ENCODE data around the gene FAM47E. TPM values are rescaled to one million over a fixed set of nuclear protein-coding genes. Genes with fewer than 3 reads are reported as not detected.
"Not testable (repeated sequence)": the region's sequence is repeated elsewhere in the genome, so short reads cannot be mapped to it uniquely, and the experiment has no call there.

The FAM47E gene
- total RNA-seq, 1 experiment from 2014 or later, result 0.30 TPM

DNA sequence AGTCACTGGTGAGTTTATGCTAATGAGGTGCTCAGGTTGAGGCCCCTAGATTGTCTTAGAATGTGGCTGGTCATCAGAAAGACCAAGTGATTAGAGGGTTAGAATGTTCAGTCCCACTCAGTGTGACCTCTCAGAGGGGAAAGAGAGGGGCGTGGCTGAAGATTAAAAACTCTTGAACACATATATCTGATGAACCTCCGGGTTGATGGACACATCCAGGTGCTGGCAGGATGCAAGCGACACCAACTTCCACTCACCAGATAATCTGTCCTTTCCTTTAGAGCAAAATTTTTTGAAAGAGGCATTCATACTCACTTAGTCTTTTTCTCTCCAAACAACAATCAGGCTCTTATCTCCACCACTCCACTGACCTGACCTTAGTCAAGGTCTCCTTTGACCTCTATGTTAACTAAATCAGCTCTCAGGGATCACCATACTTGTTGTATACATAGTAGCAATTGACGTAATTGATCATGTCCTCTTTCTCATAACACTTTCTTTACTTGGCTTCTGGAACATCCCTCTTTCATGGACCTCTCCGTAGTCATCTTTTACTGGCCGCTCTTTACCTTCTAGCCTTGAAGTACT is 14.2 kb downstream of the FAM47E start:
- DNase-seq (ENCODE audit: extremely low read depth, low read depth), result no peak

- no peak for DNase-seq (ENCODE audit: extremely low read depth, low read depth)
Measured at GRCh38 chr4:76266627-76267026, 15.1 kb downstream of the FAM47E start.

DNA sequence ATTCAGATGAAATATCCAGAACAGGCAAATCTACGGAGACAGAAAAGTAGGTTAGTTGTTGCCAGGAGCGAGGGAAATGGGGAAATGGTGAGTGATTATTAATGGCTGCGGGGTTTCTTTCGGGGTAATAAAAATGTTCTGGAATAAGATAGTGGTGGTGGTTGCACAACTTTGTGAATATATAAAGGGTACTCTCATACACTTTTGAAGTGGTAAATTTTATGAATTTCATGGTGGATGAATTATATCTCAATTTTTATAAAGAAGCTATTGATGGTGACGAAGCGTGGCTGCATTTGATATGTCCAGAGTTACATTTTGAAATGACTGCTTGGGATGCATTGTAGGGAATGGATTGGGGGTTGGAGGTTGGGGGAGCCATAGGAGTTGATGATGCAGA is 16.3 kb downstream of the FAM47E start:
- DNase-seq (ENCODE audit: extremely low read depth, low read depth), result no peak

- DNase-seq (ENCODE audit: extremely low read depth, low read depth), result no peak
Measured at GRCh38 chr4:76270244-76271175, 19.0 kb downstream of the FAM47E start.

DNA sequence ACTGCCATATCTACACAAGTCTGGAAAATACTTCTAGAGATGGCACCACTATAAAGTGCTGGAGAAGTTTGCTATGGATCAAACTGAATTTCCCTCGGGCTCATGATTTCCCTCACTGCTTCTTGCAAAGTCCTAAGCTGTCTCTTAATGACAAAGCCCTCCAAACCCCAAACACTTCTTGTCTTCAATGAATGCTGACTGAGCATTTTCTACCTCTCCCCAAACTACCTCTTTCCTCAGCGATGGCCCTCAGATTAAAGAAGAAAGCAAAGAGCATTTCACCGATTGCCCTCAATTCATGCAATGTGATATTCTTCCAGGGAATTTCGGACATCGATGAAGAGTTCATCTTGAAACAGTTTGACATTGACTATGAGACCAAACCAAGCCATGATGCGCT is 19.7 kb downstream of the FAM47E start:
- no peak for DNase-seq (ENCODE audit: extremely low read depth, low read depth)

GRCh38 chr4:76272073-76272472 is 20.6 kb downstream of the FAM47E start:
- no peak for DNase-seq (ENCODE audit: extremely low read depth, low read depth)

- no peak for DNase-seq (ENCODE audit: extremely low read depth, low read depth)
Measured at GRCh38 chr4:76272582-76272981, 21.1 kb downstream of the FAM47E start.

DNA sequence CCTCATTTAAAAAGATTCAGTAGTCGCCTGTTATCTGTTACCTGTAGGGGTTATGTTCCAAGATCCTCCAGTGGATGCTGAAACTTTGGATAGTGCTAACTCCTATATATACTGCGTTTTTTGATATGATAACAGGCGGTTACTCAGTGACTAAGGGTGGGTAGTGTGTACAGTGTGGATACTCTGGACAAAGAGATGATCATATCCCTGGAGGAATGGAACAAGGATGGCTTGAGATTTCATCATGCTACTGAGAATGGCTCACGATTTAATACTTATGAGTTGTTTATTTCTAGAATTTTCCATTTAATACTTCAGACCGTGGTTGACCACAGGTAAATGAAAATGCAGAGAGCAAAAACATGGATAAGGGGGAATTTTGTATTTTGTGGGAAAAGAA is 21.5 kb downstream of the FAM47E start:
- no peak for DNase-seq (ENCODE audit: extremely low read depth, low read depth)

DNA sequence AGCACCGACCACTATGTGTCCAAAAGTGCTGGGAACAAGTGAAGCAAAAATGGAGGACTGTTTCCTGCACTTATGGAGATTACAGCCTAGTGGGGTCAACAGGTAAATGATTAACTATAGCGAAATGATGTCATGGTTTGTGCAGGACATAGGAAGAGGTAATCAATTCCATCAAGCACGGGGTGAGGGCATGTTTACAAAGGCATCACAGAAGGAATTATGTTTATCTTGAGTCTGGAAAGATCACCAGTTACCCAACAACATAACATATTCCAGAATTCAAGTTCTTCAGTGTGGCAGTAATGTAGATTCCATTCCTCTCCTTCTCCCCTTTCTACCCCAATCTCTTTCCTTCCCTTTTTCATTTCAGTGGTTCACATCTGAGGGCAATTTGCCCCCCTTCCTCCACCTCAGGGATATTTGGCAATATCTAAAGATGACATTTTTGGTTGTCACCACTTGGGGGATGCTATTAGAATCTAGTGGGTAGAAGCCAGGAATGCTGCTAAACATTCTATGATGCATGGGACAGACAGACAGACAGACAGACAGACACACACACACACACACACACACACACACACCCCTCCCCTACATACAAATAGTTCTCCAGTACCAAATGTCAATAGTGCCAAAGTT is 24.1 kb downstream of the FAM47E start:
- no peak for DNase-seq (ENCODE audit: extremely low read depth, low read depth)

- DNase-seq (ENCODE audit: extremely low read depth, low read depth), result no peak
Measured at GRCh38 chr4:76276813-76277212, 25.3 kb downstream of the FAM47E start.

DNA sequence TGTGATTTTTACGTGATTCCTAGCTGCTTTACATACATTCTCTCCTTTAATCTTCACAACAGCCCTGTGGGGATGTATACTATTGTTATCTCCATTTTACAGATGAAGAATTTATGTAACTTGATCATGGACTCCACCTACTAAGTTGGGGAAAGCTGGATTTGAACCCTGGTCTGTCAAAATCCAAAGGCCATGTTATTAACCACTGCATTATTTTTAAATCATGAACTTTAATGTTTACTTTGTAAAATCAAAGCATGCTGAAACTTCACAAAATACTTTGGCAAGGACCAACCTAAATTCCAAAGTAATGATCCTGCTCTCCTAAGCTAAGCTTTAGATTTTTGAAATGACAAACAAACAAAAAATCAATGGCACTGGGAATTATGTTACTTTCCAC is 26.1 kb downstream of the FAM47E start:
- DNase-seq (ENCODE audit: extremely low read depth, low read depth), result no peak

GRCh38 chr4:76278583-76278982 is 27.1 kb downstream of the FAM47E start:
- no peak for DNase-seq (ENCODE audit: extremely low read depth, low read depth)

- DNase-seq (ENCODE audit: extremely low read depth, low read depth), result no peak
Measured at GRCh38 chr4:76279462-76279861, 27.9 kb downstream of the FAM47E start.

DNA sequence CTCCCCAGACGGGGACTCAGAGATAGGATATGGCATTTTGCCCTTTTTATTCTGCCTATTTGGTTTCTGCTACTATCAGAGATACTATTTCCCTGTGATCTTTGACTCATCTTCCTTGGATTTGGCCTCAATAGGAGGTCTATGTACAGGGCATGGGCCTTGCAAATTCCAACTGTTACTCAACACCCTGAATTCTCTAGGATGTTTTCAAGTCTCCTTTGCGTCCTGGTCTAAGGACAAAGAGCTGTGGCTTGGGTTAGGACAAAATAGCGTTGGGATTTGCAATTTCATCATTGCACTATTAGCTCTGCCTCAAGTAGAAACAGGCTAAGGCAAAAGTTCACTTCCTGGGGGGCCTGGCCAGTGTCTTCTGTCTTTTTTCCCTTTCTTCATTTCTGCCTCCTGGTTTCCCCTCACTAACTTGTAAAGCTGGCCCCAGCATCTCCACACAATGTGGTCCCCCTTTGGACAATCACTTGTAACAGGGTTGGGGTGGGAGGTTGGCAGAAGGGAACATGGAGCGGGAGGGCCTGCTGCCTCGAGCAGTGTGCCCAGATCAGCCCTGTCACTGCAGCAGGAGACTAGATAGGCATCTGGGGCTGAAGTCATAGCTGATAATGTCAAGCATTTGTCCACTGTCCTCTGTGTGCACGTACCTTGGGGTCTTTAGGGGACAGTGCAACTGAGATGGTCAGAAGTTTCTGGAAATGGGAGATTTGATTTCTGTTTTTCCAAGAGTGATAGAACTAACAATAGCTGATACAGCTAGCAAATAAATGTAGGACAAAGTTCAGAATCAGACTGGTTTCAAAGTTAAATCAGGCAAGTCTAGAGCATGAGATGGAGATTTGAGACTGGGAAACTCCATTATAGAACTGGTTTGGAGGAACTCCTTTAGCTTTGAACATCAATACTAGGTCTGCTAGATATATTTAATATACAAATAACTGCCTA is 29.2 kb downstream of the FAM47E start:
- no peak for DNase-seq (ENCODE audit: extremely low read depth, low read depth)

- DNase-seq (ENCODE audit: extremely low read depth, low read depth), result not testable (repeated sequence)
Measured at GRCh38 chr4:76281594-76281993, 30.1 kb downstream of the FAM47E start.

DNA sequence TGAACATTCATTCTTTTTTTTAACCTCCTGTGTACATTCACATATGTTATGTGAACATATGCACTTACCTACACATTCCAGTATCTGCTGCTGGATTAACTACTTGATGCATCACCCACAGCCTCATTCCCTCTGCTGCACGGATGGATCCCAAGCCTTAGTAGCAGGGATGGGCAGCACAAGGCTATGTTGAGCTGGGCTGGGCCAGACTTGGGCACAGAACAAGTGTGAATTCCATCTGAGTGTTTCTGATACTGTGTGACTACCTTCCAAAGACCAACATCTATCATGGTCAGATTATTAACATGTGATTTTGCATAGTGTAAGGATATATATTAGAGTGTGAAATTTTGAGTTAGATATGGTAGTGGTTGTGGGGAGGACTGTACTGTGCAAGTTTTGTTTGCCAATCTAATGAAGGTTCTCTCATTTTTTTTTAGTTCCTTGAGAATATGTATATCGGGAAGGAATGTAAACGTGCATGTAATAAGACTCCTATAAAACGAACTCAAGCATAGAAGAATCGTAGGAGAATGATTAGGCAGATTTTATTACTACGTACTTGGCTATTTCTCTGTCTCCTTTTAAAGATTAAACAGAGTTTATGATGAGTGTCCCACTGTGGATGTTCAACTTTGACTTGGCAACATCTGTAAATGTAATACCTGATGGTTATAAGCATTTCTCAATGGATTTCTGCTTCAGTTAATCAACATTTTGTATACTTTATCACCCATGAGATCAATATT is 31.6 kb downstream of the FAM47E start:
- DNase-seq (ENCODE audit: extremely low read depth, low read depth), result no peak

- DNase-seq (ENCODE audit: extremely low read depth, low read depth), result no peak
Measured at GRCh38 chr4:76283900-76284299, 32.4 kb downstream of the FAM47E start.

DNA sequence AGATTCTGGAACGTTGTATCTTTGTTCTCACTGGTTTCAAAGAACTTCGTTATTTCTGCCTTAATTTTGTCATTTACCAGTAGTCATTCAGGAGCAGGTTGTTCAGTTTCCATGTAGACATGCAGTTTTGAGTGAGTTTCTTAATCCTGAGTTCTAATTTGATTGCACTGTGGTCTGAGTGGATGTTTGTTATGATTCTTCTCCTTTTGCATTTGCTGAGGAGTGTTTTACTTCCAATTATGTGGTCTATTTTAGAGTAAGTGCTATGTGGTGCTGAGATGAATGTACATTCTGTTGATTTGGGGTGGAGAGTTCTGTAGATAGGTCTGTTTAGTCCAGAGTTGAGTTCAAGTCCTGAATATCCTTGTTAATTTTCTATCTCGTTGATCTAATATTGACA is 36.3 kb downstream of the FAM47E start:
- DNase-seq (ENCODE audit: extremely low read depth, low read depth), result not testable (repeated sequence)

- DNase-seq (ENCODE audit: extremely low read depth, low read depth), result no peak
Measured at GRCh38 chr4:76292730-76293129, 41.2 kb downstream of the FAM47E start.

GRCh38 chr4:76293772-76294171 is 42.3 kb downstream of the FAM47E start:
- DNase-seq (ENCODE audit: extremely low read depth, low read depth), result no peak

Data from NCI-H460 (cell line).